ENCODE data around the gene ANK2. TPM values are rescaled to one million over a fixed set of nuclear protein-coding genes. Genes with fewer than 3 reads are reported as not detected.
A peak's percentile ranks its signal among the peaks of the same experiment; 100 is the strongest.

Gene ANK2
- 1.7 and 2.1 TPM in 2 replicates for total RNA-seq

GRCh38 chr4:113049421-113050370 lies at the start of gene ANK2:
Gene ANK2 (plus strand): TSS chr4:113049653. CDS start chr4:113049729, 76 bp downstream.

Small RNA genes lying within 50 kb of the gene (small RNA-seq; reads per million reads assigned to genes)
- gene MIR8082, result not detected
- gene RN7SL184P, result not detected
- gene RNU1-138P, result 0.70 reads per million, percentile 4 among the genes with 10 or more reads in this experiment

Data from thoracic aorta endothelial cell (primary cell).